ENCODE data around the gene DMPK. TPM values are rescaled to one million over a fixed set of nuclear protein-coding genes. Genes with fewer than 3 reads are reported as not detected.

DMPK gene
- total and polyA plus RNA-seq, 9 of the 15 experiments (the other 6 are each of a cell fraction or from before 2014, with no cell fraction given): 0.24 to 31.3 (median 7.3) TPM

DNA sequence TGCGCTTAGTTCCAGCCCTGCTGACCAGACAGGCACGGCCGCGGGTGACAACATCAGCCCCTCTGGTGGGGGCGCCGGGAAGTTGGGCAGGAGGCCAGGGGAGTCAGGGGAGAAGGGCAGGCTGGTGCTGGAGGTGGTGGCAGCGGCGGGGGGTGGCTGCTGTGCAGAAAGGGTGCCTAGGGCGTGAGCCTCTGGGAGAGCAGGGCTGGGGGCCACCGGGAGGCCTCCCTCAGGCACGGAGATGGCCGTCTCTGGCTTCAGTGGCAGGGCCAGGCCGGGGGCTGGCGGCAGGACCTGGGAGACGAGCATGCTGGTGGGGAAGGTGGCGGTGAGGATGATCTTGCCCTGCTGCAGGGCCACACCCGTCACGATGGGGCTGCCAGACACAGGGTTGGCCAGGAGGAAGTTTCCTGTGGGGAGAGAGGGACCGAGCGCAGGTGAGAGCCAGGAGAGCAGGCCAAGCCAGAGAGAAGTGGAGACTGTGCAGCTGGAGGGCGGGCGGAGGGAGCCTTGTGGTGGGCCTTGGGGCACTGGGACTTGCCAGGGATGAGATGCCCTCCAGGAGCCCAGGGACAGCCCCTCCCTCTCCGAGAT is 16.5 kb downstream of the DMPK start (continued):
- TF ChIP-seq MAFK (IDR thresholded peaks at IDR 0.05; ENCODE audit: low read length) (no peak), ZNF695 (CRISPR knock-in tag; IDR thresholded peaks at IDR 0.05) (no peak), SNRNP70 (optimal IDR thresholded peaks at IDR 0.05; ENCODE audit: low read depth, low read length) (no peak), ZC3H8 (IDR thresholded peaks at IDR 0.05) (no peak), XRCC5 (IDR thresholded peaks at IDR 0.05; ENCODE audit: low read depth, low read length) (no peak), ZBTB7A (IDR thresholded peaks at IDR 0.05; ENCODE audit: borderline replicate concordance, control insufficient read depth, low read depth, low read length) (no peak)

GRCh38 chr19:45764945-45765701 is 17.2 kb downstream of the DMPK start:
- ChIA-PET POLR2A (interaction anchor here (0.6 to 1.0 kb wide), 3 partner anchors 9 to 577 kb away, joined by 3 to 4 read pairs (median 3); no protein-coding TSS in a partner anchor), CTCF (ENCODE audit: low intra/inter-chr PET ratio) (no interaction called here)
- ATAC-seq (no peak), FAIRE-seq (no peak), DNase-seq (ENCODE audit: extremely low read depth in 1 of 4, low spot score in 3 of 4) (no peak)
- intact Hi-C loops (cut with micrococcal nuclease) (no loop called here), in situ Hi-C loops (cut with MboI) (no loop called here)
- Histone ChIP-seq H3K79me2 (ENCODE audit: control insufficient read depth, insufficient read depth, low read length) (peaks cover 17% of the 10 kb centered on the region; the same call in 2 of the 3 replicates), H3K27ac (ENCODE audit: extremely low read depth, low read depth, low read length) (no peak overlapping the region), H3K9me1 (ENCODE audit: control insufficient read depth, insufficient read depth, low read length) (no peaks in the 10 kb centered on the region), H3K4me2 (ENCODE audit: insufficient read depth, low read length) (no peak overlapping the region), H4K20me1 (replicated peaks; ENCODE audit: control insufficient read depth, insufficient read depth, low read length) (no peaks in the 10 kb centered on the region), H3K36me3 (ENCODE audit: control insufficient read depth, insufficient read depth, low read length) (no peaks in the 10 kb centered on the region; the same call in 2 of the 3 replicates), H3K9me3 (replicated peaks; ENCODE audit: control insufficient read depth, insufficient read depth, low read depth, low read length) (no peaks in the 10 kb centered on the region), H2AFZ (ENCODE audit: low read depth, low read length) (no peak overlapping the region), H3K9ac (ENCODE audit: insufficient read depth in 1 of 2, low read depth in 2 of 2, low read length in 2 of 2) (no peak overlapping the region; a peak in 1 of 4 replicates), H3K4me3 (no peak overlapping the region), H3K27me3 (ENCODE audit: control insufficient read depth in 2 of 2, insufficient read depth in 2 of 2, low read length in 2 of 2) (no peaks in the 10 kb centered on the region), H3K4me1 (replicated peaks in 1 of 2; ENCODE audit: control insufficient read depth in 2 of 2, insufficient read depth in 2 of 2, low read length in 2 of 2) (peaks cover 6 to 79% of the 10 kb centered on the region in 2 experiments; a peak in 4 of 5 replicates)
- TSS peak; percentile 27 for BruUV-seq (replicated peaks)
- WGBS (ENCODE audit: insufficient coverage, low coverage, missing lambda C conversion rate): 70% methylated on average over 12 of the region's 21 CpGs
- TF ChIP-seq TEAD2 (tag; IDR thresholded peaks at IDR 0.05) (no peak), ZNF224 (CRISPR knock-in tag; IDR thresholded peaks at IDR 0.05) (no peak), ZBTB7A (IDR thresholded peaks at IDR 0.05; ENCODE audit: borderline replicate concordance, control insufficient read depth, low read depth, low read length) (no peak), SIRT6 (IDR thresholded peaks at IDR 0.05; ENCODE audit: low read depth, low read length) (no peak), RBM14 (IDR thresholded peaks at IDR 0.05; ENCODE audit: borderline replicate concordance, insufficient read depth, low read depth, low read length) (no peak), HDGF (IDR thresholded peaks at IDR 0.05) (no peak), ZNF444 (CRISPR knock-in tag; IDR thresholded peaks at IDR 0.05) (no peak), RAD21 (CRISPR knock-in tag; conservative IDR thresholded peaks at IDR 0.05 in 1 of 2, IDR thresholded peaks at IDR 0.05 in 1 of 2) (no peak), PHF20 (IDR thresholded peaks at IDR 0.05; ENCODE audit: partially characterized antibody) (no peak), TAF15 (IDR thresholded peaks at IDR 0.05; ENCODE audit: low read depth, low read length) (no peak), KDM5B (IDR thresholded peaks at IDR 0.05; ENCODE audit: insufficient replicate concordance, low read depth, low read length) (no peak), MCM7 (IDR thresholded peaks at IDR 0.05) (no peak), PHF8 (IDR thresholded peaks at IDR 0.05; ENCODE audit: borderline replicate concordance, low read length) (no peak), BRD4 (IDR thresholded peaks at IDR 0.05) (no peak)
- TF ChIP-seq, protein P1, sequence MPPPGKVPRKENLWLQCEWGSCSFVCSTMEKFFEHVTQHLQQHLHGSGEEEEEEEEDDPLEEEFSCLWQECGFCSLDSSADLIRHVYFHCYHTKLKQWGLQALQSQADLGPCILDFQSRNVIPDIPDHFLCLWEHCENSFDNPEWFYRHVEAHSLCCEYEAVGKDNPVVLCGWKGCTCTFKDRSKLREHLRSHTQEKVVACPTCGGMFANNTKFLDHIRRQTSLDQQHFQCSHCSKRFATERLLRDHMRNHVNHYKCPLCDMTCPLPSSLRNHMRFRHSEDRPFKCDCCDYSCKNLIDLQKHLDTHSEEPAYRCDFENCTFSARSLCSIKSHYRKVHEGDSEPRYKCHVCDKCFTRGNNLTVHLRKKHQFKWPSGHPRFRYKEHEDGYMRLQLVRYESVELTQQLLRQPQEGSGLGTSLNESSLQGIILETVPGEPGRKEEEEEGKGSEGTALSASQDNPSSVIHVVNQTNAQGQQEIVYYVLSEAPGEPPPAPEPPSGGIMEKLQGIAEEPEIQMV (tag; conservative IDR thresholded peaks at IDR 0.05; ENCODE audit: low read depth): no peak

Measured in K562 (cell line).